ENCODE measurements around the gene RPS15A. TPM values are rescaled to one million over a fixed set of nuclear protein-coding genes. Genes with fewer than 3 reads are reported as not detected.

Gene RPS15A
- total RNA-seq (2021; fragmentation: NEBNext Ultra II Directional; extraction: Animal tissue kit (Norgen Biotek cat#: 25700)) = 1,784 TPM in 2 replicates
- 3,630 and 5,666 TPM in 2 replicates for polyA plus RNA-seq (2011; rRNA removed)
- 6,216 TPM for polyA plus RNA-seq (2011; cell fraction: cytosol; rRNA removed)
- polyA plus RNA-seq (2011; cell fraction: nucleus; rRNA removed) = 1,127 TPM
- polyA plus RNA-seq (2012, experiment 1 of 2) = 3,050 to 3,930 TPM (median 3,493 TPM) in 4 replicates
- polyA plus RNA-seq (2012, experiment 2 of 2) = 17,747 TPM
- 4,503 TPM for polyA plus RNA-seq (2013, experiment 1 of 2)
- 4,365 TPM for polyA plus RNA-seq (2013, experiment 2 of 2)
- 1,065 and 1,776 TPM in 2 replicates for polyA minus RNA-seq (2011; rRNA and poly(A)+ RNA removed)
- 353 TPM for polyA minus RNA-seq (2011; cell fraction: cytosol; rRNA and poly(A)+ RNA removed)
- polyA minus RNA-seq (2011; cell fraction: nucleus; rRNA and poly(A)+ RNA removed) = 644 TPM
- long read RNA-seq, experiment 1, transcript RPS15A-201 (5 exons, 2,203 nt) = major isoform, 141 of 1,766 reads
- long read RNA-seq, experiment 1, transcript RPS15A-203 (5 exons, 525 nt) = minor isoform, 31 of 1,766 reads
- long read RNA-seq, experiment 1, transcript RPS15A-205 (5 exons, 802 nt) = minor isoform, 18 of 1,766 reads
- long read RNA-seq, experiment 1, partial matches to known transcripts = 1,541 of 1,766 reads
- long read RNA-seq, experiment 1, other reads (novel, unspliced or antisense) = 33 of 1,766 reads
- long read RNA-seq, experiment 2, partial matches to known transcripts = 0 of 4 reads
- long read RNA-seq, experiment 2, other reads (novel, unspliced or antisense) = 1 of 4 reads

DNA sequence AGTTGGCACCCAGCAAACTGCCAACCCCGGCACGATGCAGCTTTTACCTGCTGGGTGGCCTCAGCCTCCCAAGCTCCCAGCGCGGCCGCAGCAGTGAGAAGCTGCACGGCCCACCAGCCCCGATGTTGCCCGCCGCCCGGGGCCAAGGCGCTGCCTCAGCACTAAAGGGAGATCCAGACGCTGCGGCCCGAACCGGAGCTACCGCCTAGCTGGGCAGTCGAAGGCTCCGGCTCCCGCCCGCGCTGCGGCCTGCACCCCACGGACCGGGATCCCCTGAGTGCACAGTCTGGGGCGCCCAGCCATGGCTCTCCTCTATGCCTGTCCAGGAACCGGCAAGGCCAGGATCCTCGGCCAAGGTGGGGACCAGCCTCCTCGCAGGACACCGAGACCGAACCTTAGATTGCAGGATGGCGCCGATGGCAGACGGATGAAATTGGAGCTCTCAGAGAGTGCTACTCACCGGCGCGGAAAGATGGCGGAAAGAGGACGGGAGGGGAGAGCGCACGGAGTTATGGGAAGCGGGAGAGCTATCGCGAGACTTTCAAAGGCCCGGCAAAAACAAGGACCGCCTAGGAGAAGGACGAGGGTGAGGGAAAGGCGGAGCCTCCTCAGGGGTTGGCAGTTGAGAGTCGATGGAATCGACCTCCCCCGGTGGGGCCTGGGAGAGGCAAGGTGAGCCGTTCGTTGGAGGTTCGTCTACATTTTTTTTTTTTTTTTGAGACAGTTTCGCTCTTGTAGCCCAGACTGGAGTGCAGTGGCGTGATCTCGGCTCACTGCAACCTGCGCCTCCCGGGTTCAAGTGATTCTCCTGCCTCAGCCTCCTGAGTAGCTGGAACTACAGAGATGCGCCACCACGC, at the start of gene RPS15A:
Gene RPS15A, minus strand, starts transcription at position 485 of the 857 bp plus-strand sequence. CDS start 1,221 bp downstream, outside the sequence.
- peak within 1 kb of the TSS; percentile 100 for H3K4ac ChIP-seq (replicated peaks; ENCODE audit: insufficient read length, low read depth, low read length)
- H2BK12ac ChIP-seq (ENCODE audit: low read depth, low read length) = no peak within 1 kb of the TSS; the same call in 1 of the 2 replicates
- ChIA-PET POLR2A (ENCODE audit: partially characterized antibody) (interaction anchor here (0.6 to 14.2 kb wide), 27 partner anchors 15 to 1310 kb away, joined by 3 to 503 read pairs (median 4); partner anchors contain the start of genes ARL6IP1, COQ7, SMG1 and TMC7), CTCF (ENCODE audit: partially characterized antibody) (interaction anchor here (0.6 to 1.4 kb wide), 3 partner anchors 8 to 720 kb away, joined by 3 to 7 read pairs (median 4); partner anchors contain the start of gene ARL6IP1)
- peak within 1 kb of the TSS; percentile 81 to 83 for H3K4me2 ChIP-seq (ENCODE audit: insufficient read depth in 1 of 2, low read depth in 2 of 2, low read length in 2 of 2)
- H3K9me3 ChIP-seq (ENCODE audit: insufficient read depth in 2 of 2, low read depth in 1 of 2, low read length in 1 of 2) = no peaks in the 10 kb centered on the region
- H2BK15ac ChIP-seq (ENCODE audit: low read length) = no peak within 1 kb of the TSS
- H2AK5ac ChIP-seq (ENCODE audit: low read depth, low read length) = peak within 1 kb of the TSS; percentile 96; the same call in 1 of the 2 replicates
- no peaks in the 10 kb centered on the region for H3K27me3 ChIP-seq (replicated peaks in 1 of 4; ENCODE audit: control insufficient read depth in 3 of 4, extremely low read depth in 1 of 4, insufficient read depth in 3 of 4, low read length in 3 of 4)
- peak within 1 kb of the TSS; percentile 98 for H3K18ac ChIP-seq (ENCODE audit: extremely low read depth, low read length)
- WGBS, 2 experiments (ENCODE audit: extremely low coverage in 1 of 2, insufficient coverage in 1 of 2, insufficient read length in 1 of 2, insufficient replicate concordance in 2 of 2, low coverage in 1 of 2, low lambda C conversion rate in 2 of 2, missing lambda C conversion rate in 1 of 2) = 4% methylated on average over 53 of the region's 60 CpGs; no CpG with 5 or more reads in 1 of the 2 experiments
- no peak within 1 kb of the TSS for H3K23ac ChIP-seq (ENCODE audit: insufficient read length)
- peak within 1 kb of the TSS; percentile 97 for H4K91ac ChIP-seq (replicated peaks; ENCODE audit: insufficient read length, low read length)
- peaks cover 0 to 5% (median 4%) of the 10 kb centered on the region in 4 experiments; a peak in 6 of 7 replicates for H3K4me1 ChIP-seq (replicated peaks in 1 of 4; ENCODE audit: control insufficient read depth in 3 of 4, insufficient read depth in 4 of 4, low read length in 3 of 4)
- peak within 1 kb of the TSS; percentile 92 to 99 (median 97) for H3K4me3 ChIP-seq (ENCODE audit: extremely low read depth in 1 of 4, insufficient read depth in 2 of 4, low read depth in 3 of 4, low read length in 4 of 4)
- H3K79me1 ChIP-seq (ENCODE audit: low read depth, low read length) = peaks cover 5% of the 10 kb centered on the region
- H2BK20ac ChIP-seq (ENCODE audit: low read length) = no peak within 1 kb of the TSS
- peaks cover 50 to 51% of the 10 kb centered on the region in 2 experiments for H3K79me2 ChIP-seq (ENCODE audit: control insufficient read depth in 1 of 2, insufficient read depth in 2 of 2, low read length in 2 of 2)
- DNase-seq (ENCODE audit: low read depth in 1 of 2, low spot score in 2 of 2) = peak; percentile 88 to 94
- peak within 1 kb of the TSS; percentile 66 for H3K56ac ChIP-seq (replicated peaks; ENCODE audit: insufficient read length, low read depth, low read length)
- FAIRE-seq = peak; percentile 39
- H3K14ac ChIP-seq (ENCODE audit: insufficient read length) = no peak within 1 kb of the TSS
- H4K5ac ChIP-seq (ENCODE audit: insufficient read length, low read depth, low read length) = peak within 1 kb of the TSS; percentile 99
- H2BK120ac ChIP-seq (replicated peaks; ENCODE audit: low read depth, low read length) = no peak within 1 kb of the TSS
- peak within 1 kb of the TSS; percentile 100 for H4K8ac ChIP-seq (ENCODE audit: extremely low read depth, insufficient read depth, low read length)
- H2AFZ ChIP-seq (ENCODE audit: low read length) = no peak within 1 kb of the TSS
- peak within 1 kb of the TSS; percentile 90 to 99 (median 97) for H3K9ac ChIP-seq (replicated peaks in 1 of 4; ENCODE audit: extremely low read depth in 1 of 4, low read depth in 3 of 4, low read length in 3 of 4)
- peak within 1 kb of the TSS; percentile 99 for H2BK5ac ChIP-seq (ENCODE audit: low read depth, low read length)
- peaks cover 30 to 76% (median 56%) of the 10 kb centered on the region in 4 experiments for H3K36me3 ChIP-seq (ENCODE audit: control insufficient read depth in 2 of 4, insufficient read depth in 4 of 4, low read length in 3 of 4)
- H3K23me2 ChIP-seq (ENCODE audit: low read depth, low read length) = peaks cover 5% of the 10 kb centered on the region
- H4K20me1 ChIP-seq (replicated peaks in 1 of 2; ENCODE audit: control insufficient read depth in 1 of 2, insufficient read depth in 2 of 2, low read length in 2 of 2) = peaks cover 36 to 39% of the 10 kb centered on the region in 2 experiments
- peak within 1 kb of the TSS; percentile 97 for H3K27ac ChIP-seq (ENCODE audit: low read depth, low read length)
- TF ChIP-seq CHD2 (IDR thresholded peaks at IDR 0.05; ENCODE audit: low read length) (peak; percentile 96), GTF2F1 (IDR thresholded peaks at IDR 0.05; ENCODE audit: borderline replicate concordance, low read depth, low read length) (peak; percentile 80; the same call in 1 of the 2 replicates), TBP (IDR thresholded peaks at IDR 0.05; ENCODE audit: low read depth, low read length) (peak; percentile 97), TAF1 (IDR thresholded peaks at IDR 0.05; ENCODE audit: low read depth, low read length) (peak; percentile 99), KDM4A (IDR thresholded peaks at IDR 0.05; ENCODE audit: low read depth, low read length, severe bottlenecking) (peak; percentile 41), TAF7 (optimal IDR thresholded peaks at IDR 0.05; ENCODE audit: borderline replicate concordance, low read depth, low read length) (peak; percentile 99), RXRA (IDR thresholded peaks at IDR 0.05; ENCODE audit: insufficient read depth, low read depth, low read length) (no peak), POLR2AphosphoS5 (IDR thresholded peaks at IDR 0.05; ENCODE audit: low read depth, low read length) (peak; percentile 99)
